ENCODE measurements around the gene TANC1.

GRCh38 chr2:159193791-159194190 lies 225.4 kb downstream of the TANC1 start:
- TF ChIP-seq POLR2AphosphoS5 (IDR thresholded peaks at IDR 0.05; ENCODE audit: low read depth, low read length): no peak
- TF ChIP-seq POLR2A (IDR thresholded peaks at IDR 0.05; ENCODE audit: low read depth, low read length): no peak

Data from GM12892 (cell line).